Lung (tissue), 12 donors: ENCODE results near the gene SH2D3A. TPM values are rescaled to one million over a fixed set of nuclear protein-coding genes. Genes with fewer than 3 reads are reported as not detected.

Experiments
- ATAC-seq: fragments of 200-7000 bp; cut with Tn5 transposase; one replicate; pipeline ENCODE4 v1.9.1; 2020; ENCODE audit warnings: moderate number of reproducible peaks; ENCODE audit not compliant: insufficient read depth, low FRiP score
- DNase-seq, 3 donors: peaks; one replicate each; pipeline ENCODE4 v3.0.0-alpha.2; 2013 to 2017
- H3K27ac ChIP-seq, 2 donors: one replicate each; pipeline ENCODE4 v1.5.1; 2013; ENCODE audit warnings: mild to moderate bottlenecking in 2 of 2, moderate library complexity in 2 of 2, control low read depth in 1 of 2, inconsistent platforms in 1 of 2, low read depth in 1 of 2, low read length in 1 of 2
- H3K27me3 ChIP-seq, 3 donors: one replicate each; pipeline ENCODE4 v1.5.1; 2013; ENCODE audit warnings: low read length in 2 of 3; ENCODE audit not compliant: control insufficient read depth in 3 of 3, insufficient read depth in 3 of 3
- H3K36me3 ChIP-seq, 4 donors: one replicate each; pipeline ENCODE4 v1.5.1; 2013; ENCODE audit warnings: low read length in 4 of 4, mild to moderate bottlenecking in 1 of 4, moderate library complexity in 1 of 4; ENCODE audit not compliant: control insufficient read depth in 4 of 4, insufficient read depth in 4 of 4
- H3K4me1 ChIP-seq, 5 donors: one replicate each; pipeline ENCODE4 v1.5.1; 2013; ENCODE audit warnings: low read length in 5 of 5, mild to moderate bottlenecking in 2 of 5, moderate library complexity in 1 of 5; ENCODE audit not compliant: control insufficient read depth in 5 of 5, insufficient read depth in 5 of 5
- H3K4me3 ChIP-seq: one replicate; pipeline ENCODE4 v1.5.1; 2013; ENCODE audit warnings: mild to moderate bottlenecking, control low read depth, moderate library complexity
- H3K9ac ChIP-seq, 2 donors: one replicate each; pipeline ENCODE4 v1.5.1; 2013; ENCODE audit warnings: low read length in 2 of 2, control low read depth in 1 of 2; ENCODE audit not compliant: insufficient read depth in 1 of 2
- H3K9me3 ChIP-seq, 4 donors: one replicate each; pipeline ENCODE4 v1.5.1; 2013; ENCODE audit warnings: low read length in 3 of 4, mild to moderate bottlenecking in 1 of 4, moderate library complexity in 1 of 4; ENCODE audit not compliant: control insufficient read depth in 4 of 4, insufficient read depth in 3 of 4
- CTCF ChIP-seq: IDR thresholded peaks from 2 replicates; pipeline ENCODE4 v1.5.1; 2012; ENCODE audit warnings: mild to moderate bottlenecking; ENCODE audit errors: control extremely low read depth, extremely low read depth
- WGBS, 2 donors: extraction: QIAGEN DNeasy Blood & Tissue Kit; methylation state at CpG; one replicate each; pipeline ENCODE4 v1.1.7; 2013; 5-methylcytosine and 5-hydroxymethylcytosine counted together
- polyA plus RNA-seq, 2 donors: library from polyadenylated mRNA; stranded (reverse); fragments of 200-250 nt; gene quantifications; one replicate each; pipeline ENCODE4 v1.2.1, GENCODE V29; 2013
- total RNA-seq, 2 donors: library from RNA; depleted of rRNA in 1 of 2; stranded (reverse); fragments of >200 nt in 1 of 2; gene quantifications; one replicate each; pipeline ENCODE4 v1.2.1, GENCODE V29; 2014 to 2021
- donor health status: control.
- donor health status: control.
- donor health status: Bipolar disorder and iron deficiency.
- donor health status: healthy.
- donor health status: DM: yes; HTN: yes; CAD: no.

SH2D3A gene
- total and polyA plus RNA-seq, 4 donors = 16.6 to 30.6 (median 22.7) TPM

GRCh38 chr19:6720369-6721137 is 46.7 kb downstream of the SH2D3A start, which contains the start of gene C3:
Gene C3, minus strand, starts transcription at chr19:6720650. Its CDS starts 61 bp downstream, at chr19:6720589.
- TF ChIP-seq CTCF = no peak
- peaks cover 0 to 2% (median 0%) of the 10 kb centered on the region in 4 donors for H3K9me3 ChIP-seq
- peaks cover 0 to 11% (median 6%) of the 10 kb centered on the region in 5 donors for H3K4me1 ChIP-seq
- DNase-seq (peak in 1 of 3 donors; percentile 50), ATAC-seq (peak; percentile 56)
- peak within 1 kb of the TSS; percentile 29 for H3K4me3 ChIP-seq
- H3K9ac ChIP-seq = no peak within 1 kb of the TSS
- peak within 1 kb of the TSS; percentile 10 to 71 for H3K27ac ChIP-seq
- no peaks in the 10 kb centered on the region for H3K27me3 ChIP-seq
- WGBS, 2 donors = 52 to 65% methylated on average over 4 of the region's 4 CpGs
- H3K36me3 ChIP-seq = peaks cover 0 to 6% (median 0%) of the 10 kb centered on the region in 4 donors

- 72 to 79% methylated on average over 3 of the region's 3 CpGs for WGBS, 2 donors
- H3K4me3 ChIP-seq = peak overlapping the region; percentile 29
- peaks cover 0 to 2% (median 0%) of the 10 kb centered on the region in 4 donors for H3K9me3 ChIP-seq
- H3K27me3 ChIP-seq = no peaks in the 10 kb centered on the region
- peaks cover 0 to 11% (median 6%) of the 10 kb centered on the region in 5 donors for H3K4me1 ChIP-seq
- peak overlapping the region in 1 of 2 donors; percentile 44 for H3K27ac ChIP-seq
- H3K36me3 ChIP-seq = peaks cover 0 to 6% (median 0%) of the 10 kb centered on the region in 4 donors
- no peak for TF ChIP-seq CTCF
- no peak overlapping the region for H3K9ac ChIP-seq
- ATAC-seq (no peak), DNase-seq (no peak)
Observed at GRCh38 chr19:6719992-6720368, 47.3 kb downstream of the SH2D3A start.

- H3K9ac ChIP-seq = no peak overlapping the region
- 61 to 74% methylated on average over 6 of the region's 6 CpGs for WGBS, 2 donors
- H3K27ac ChIP-seq = peak overlapping the region in 1 of 2 donors; percentile 71
- peaks cover 0 to 2% (median 0%) of the 10 kb centered on the region in 4 donors for H3K9me3 ChIP-seq
- no peak for TF ChIP-seq CTCF
- H3K27me3 ChIP-seq = no peaks in the 10 kb centered on the region
- ATAC-seq (no peak), DNase-seq (no peak)
- peaks cover 0 to 11% (median 6%) of the 10 kb centered on the region in 5 donors for H3K4me1 ChIP-seq
- peak overlapping the region; percentile 29 for H3K4me3 ChIP-seq
- H3K36me3 ChIP-seq = peaks cover 0 to 6% (median 0%) of the 10 kb centered on the region in 4 donors
Observed at GRCh38 chr19:6719540-6719861, 47.7 kb downstream of the SH2D3A start.
